Memory B cell (primary cell): Measurements from ENCODE around the gene NEU2.
"Not testable (repeated sequence)": the region's sequence is repeated elsewhere in the genome, so short reads cannot be mapped to it uniquely, and the experiment has no call there.

Experiments
- ATAC-seq: fragments of 150-1000 bp; cut with Tn5 transposase; 2 replicates; pipeline ENCODE4 v1.10.0; 2021; ENCODE audit warnings: low read depth, mild to moderate bottlenecking, moderate library complexity
- DNase-seq, 2 donors: peaks; one replicate each; pipeline ENCODE4 v3.0.0; 2022; ENCODE audit warnings: low spot score in 2 of 2
- H3K27ac Mint-ChIP-seq: one replicate; pipeline ENCODE4 v1.8.0; 2022; ENCODE audit warnings: mild to moderate bottlenecking, moderate library complexity, mixed read lengths
- H3K27me3 Mint-ChIP-seq: one replicate; pipeline ENCODE4 v1.8.0; 2022; ENCODE audit warnings: mixed read lengths
- H3K36me3 Mint-ChIP-seq: one replicate; pipeline ENCODE4 v1.8.0; 2022; ENCODE audit warnings: mild to moderate bottlenecking, mixed read lengths
- H3K4me1 Mint-ChIP-seq: one replicate; pipeline ENCODE4 v1.8.0; 2022; ENCODE audit warnings: mixed read lengths
- H3K4me3 Mint-ChIP-seq: one replicate; pipeline ENCODE4 v1.8.0; 2022; ENCODE audit warnings: mild to moderate bottlenecking, moderate library complexity, mixed read lengths
- H3K9me3 Mint-ChIP-seq: one replicate; pipeline ENCODE4 v1.8.0; 2022; ENCODE audit warnings: mixed read lengths

NEU2 gene

DNA sequence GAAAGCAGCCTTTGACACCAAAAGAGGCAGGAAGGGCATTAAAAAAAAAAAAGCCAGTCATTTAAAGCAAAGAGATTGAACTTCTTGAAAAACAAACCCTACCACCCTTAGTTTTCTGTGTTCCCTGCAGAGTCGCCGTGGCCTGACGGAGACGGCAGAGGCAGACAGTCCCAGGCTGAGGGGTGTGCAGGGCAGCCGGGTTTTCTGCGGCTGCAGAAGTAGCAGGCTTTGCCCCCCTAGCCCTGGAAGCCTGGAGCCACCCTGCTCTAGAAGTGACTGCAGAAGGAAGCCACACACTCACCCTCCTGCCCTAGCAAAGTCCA is 30.4 kb downstream of the NEU2 start:
- peak; percentile 5 for ATAC-seq
- no peak for DNase-seq
- Mint-ChIP-seq H3K36me3 (peaks cover 23% of the 10 kb centered on the region), H3K4me3 (peak overlapping the region; percentile 98), H3K27ac (peak overlapping the region; percentile 68), H3K27me3 (no peaks in the 10 kb centered on the region), H3K4me1 (peaks cover 32% of the 10 kb centered on the region), H3K9me3 (no peaks in the 10 kb centered on the region)

DNA sequence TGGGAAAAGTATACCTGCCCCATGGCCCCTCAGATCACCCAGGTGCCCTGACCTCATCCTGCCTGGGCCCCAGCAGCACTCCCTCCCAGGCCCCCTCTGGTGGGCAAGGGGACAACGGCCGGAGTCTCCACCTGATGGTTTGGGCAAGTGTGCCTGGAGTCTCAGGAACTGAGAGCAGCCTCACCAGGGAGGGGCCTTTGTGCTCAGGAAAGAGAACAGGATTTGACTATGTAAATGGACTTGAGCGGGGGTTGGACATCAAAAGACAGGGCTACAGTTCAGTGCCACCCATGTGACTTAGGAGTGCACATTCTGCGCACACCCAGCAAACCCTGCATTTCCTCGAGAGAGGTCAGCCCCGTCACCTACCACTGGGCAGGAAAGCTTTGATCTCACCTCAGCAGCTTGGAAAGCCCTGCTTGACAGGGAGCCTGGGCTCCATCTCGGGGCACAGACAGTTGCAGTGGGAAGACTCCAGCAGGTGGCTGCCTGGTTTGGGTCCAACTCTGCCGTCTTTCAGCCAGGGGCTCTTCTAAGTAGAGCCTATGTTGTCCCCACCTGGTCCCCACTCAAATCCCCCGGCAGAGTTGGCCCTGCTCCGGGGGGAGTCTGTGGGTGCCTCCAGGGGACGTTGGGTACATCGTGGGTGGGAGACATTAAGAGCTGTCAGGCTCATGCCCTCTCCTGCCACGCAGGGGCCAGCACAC is 30.9 kb downstream of the NEU2 start:
- Mint-ChIP-seq H3K27ac (peak overlapping the region; percentile 68), H3K4me1 (peaks cover 29% of the 10 kb centered on the region), H3K4me3 (peak overlapping the region; percentile 98), H3K36me3 (peaks cover 24% of the 10 kb centered on the region), H3K9me3 (no peaks in the 10 kb centered on the region), H3K27me3 (no peaks in the 10 kb centered on the region)
- peak; percentile 45 for ATAC-seq
- DNase-seq, result no peak

DNA sequence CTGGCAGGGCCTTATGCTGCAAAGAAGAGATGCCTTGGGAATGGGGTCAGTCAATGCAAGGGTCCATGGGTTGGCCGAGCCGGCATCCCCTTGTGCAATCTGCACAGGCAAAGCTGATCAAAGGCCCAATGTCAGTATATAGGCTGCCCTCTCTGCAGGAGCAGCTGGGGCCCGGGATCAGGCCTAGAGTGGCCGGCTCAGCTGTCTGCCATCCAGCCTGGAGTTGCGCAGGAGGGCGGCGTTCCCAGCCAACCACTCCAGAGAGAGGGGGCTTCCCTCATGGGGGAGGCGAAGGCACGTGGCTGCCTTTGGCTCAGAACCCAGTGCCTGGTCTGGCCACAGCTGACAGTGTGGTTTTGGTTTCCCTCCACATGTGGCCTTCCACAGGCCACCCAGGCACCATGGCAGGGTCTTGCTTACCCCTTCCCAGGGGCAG is 31.5 kb downstream of the NEU2 start:
- no peaks in the 10 kb centered on the region for H3K9me3 Mint-ChIP-seq
- peaks cover 31% of the 10 kb centered on the region for H3K4me1 Mint-ChIP-seq
- DNase-seq (no peak), ATAC-seq (no peak)
- no peaks in the 10 kb centered on the region for H3K27me3 Mint-ChIP-seq
- peak overlapping the region; percentile 68 for H3K27ac Mint-ChIP-seq
- peak overlapping the region; percentile 98 for H3K4me3 Mint-ChIP-seq
- peaks cover 28% of the 10 kb centered on the region for H3K36me3 Mint-ChIP-seq

DNA sequence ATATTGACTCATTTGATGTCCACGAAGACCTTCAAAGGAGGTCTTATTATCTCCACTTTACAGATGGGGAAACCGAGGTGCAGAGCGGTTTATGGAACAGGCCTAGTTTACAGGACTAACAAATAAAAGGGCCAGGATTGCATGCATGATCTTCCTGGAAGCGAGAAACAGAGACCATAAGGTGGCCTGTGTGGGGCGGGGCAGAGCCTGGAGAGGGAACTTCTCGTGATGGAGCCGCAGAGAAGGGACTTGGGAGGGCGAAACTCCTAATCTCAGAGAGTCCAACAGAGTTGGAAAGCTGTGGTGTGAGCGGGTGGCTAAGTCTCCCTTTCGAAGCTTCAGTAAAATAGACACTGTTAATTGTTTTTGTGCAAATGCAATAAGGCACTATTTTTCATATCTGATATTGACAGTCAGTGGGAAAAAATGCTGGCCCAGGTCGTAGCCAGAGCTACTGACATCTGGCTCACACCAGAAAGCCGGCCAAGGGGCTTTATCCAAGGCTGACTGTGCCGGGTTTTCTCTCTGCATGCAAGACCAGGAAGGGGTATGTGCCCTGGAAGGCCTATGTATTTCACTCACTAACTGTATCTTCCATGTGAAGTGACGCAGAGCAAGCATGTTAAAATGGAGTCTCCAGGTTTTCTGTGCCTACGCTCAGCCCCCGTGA is 32.2 kb downstream of the NEU2 start:
- Mint-ChIP-seq H3K9me3 (no peaks in the 10 kb centered on the region), H3K36me3 (peaks cover 28% of the 10 kb centered on the region), H3K27ac (no peak overlapping the region), H3K27me3 (no peaks in the 10 kb centered on the region), H3K4me3 (peak overlapping the region; percentile 98), H3K4me1 (peaks cover 33% of the 10 kb centered on the region)
- ATAC-seq, result no peak
- no peak for DNase-seq

DNA sequence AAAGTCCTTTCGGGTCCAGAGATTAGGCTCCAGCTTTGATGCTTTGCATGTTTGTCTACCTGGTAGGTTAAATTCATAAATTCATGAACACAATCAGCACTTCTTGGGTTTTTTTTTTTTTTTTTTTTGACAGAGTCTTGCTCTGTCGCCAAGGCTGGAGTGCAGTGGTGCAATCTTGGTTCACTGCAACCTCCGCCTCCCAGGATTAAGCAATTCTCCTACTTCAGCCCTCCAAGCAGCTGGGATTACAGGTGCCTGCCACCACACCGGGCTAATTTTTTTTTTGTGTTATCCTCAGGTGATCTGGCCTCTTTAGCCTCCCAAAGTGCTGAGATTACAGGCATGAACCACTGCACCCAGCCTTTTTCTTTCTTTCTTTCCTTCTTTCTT is 32.7 kb downstream of the NEU2 start:
- H3K4me3 Mint-ChIP-seq, result peak overlapping the region; percentile 98
- peaks cover 30% of the 10 kb centered on the region for H3K36me3 Mint-ChIP-seq
- H3K27me3 Mint-ChIP-seq, H3K27ac Mint-ChIP-seq, DNase-seq, H3K9me3 Mint-ChIP-seq, ATAC-seq: not testable (repeated sequence)
- H3K4me1 Mint-ChIP-seq, result peaks cover 35% of the 10 kb centered on the region

DNA sequence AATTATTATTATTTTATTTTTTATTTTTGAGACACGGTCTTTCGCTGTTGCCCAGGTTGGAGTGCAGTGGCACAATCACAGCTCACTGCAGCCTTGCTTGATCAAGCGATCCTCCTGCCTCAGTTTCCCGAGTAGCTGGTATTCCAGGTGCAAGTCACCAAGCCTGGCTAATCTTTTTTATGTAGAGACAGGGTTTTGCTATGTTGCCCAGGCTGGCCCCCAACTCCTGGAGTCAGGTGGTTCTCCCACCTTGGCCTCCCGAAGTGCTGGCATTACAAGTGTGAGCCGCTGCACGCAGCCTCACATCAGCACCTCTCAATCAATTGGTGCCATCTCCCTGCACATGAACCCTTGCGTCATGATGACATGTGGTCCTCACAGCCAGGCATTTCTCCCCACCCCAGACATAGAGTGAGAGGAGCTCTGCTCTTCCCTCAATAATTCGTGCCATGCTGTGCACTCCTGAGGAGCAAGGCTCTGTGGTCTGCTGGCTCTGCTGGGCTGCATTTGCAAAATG is 33.5 kb downstream of the NEU2 start:
- Mint-ChIP-seq H3K9me3 (no peaks in the 10 kb centered on the region), H3K4me1 (peaks cover 41% of the 10 kb centered on the region), H3K4me3 (peak overlapping the region; percentile 32), H3K27me3 (no peaks in the 10 kb centered on the region), H3K36me3 (peaks cover 28% of the 10 kb centered on the region), H3K27ac (peak overlapping the region; percentile 81)
- DNase-seq (no peak), ATAC-seq (no peak)

DNA sequence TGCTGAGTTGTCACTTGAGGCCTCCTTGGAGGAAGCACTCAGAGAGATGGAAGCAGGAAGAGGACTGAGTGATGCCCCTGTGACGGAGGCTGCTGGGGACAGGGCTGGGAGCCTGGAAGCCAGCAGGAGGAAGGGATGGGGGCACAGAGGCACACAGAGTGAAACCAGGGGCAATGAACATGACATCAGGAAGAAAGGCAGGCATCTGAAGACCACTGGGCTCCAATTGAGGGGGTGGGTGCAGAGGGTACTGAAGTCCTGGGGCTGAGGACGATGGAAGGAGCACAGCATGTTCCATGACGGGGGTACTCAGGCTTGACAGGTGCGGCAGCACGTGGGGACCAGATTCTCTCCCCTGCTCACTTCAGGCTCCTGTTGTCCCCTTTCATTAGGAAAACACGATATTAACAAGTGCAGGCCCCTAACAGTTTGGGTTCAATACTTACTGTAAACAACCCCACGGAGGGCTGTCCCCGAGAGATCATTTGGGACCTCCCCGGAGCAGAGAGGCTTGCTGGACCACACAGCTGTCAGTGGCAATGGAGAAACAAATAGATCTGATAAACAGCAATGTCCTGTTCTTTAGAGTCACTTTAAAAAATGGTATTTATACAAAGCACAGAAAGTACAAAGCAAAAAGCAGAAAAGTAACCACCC is 36.4 kb downstream of the NEU2 start:
- DNase-seq (no peak), ATAC-seq (peak; percentile 41)
- no peaks in the 10 kb centered on the region for H3K27me3 Mint-ChIP-seq
- H3K4me1 Mint-ChIP-seq, result peaks cover 57% of the 10 kb centered on the region
- H3K4me3 Mint-ChIP-seq, result peak overlapping the region; percentile 79
- H3K36me3 Mint-ChIP-seq, result peaks cover 31% of the 10 kb centered on the region
- peaks cover 1% of the 10 kb centered on the region for H3K9me3 Mint-ChIP-seq
- peak overlapping the region; percentile 81 for H3K27ac Mint-ChIP-seq

DNA sequence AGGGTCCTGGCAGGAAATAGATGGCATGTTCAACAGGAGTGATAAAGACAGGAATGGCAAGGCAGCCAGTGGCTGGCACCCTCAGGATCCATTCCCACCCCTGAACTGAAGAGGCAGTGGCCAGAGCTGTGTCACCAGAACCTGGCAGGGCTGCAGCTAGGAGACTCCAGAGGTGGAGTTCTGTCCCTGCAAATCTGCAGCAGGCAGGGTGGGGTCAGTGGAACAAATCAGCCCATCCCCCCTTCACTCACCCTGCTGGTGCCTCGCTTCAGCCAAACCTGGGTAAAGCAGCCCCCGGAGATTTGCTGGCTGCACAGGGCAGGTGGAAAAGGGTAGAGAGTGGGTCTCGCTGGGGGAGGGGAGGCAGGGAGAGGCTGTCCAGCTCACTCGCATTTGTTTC is 40.4 kb downstream of the NEU2 start:
- Mint-ChIP-seq H3K36me3 (peaks cover 22% of the 10 kb centered on the region), H3K4me1 (peaks cover 44% of the 10 kb centered on the region), H3K27me3 (no peaks in the 10 kb centered on the region), H3K9me3 (peaks cover 1% of the 10 kb centered on the region), H3K4me3 (peak overlapping the region; percentile 71), H3K27ac (no peak overlapping the region)
- ATAC-seq (no peak), DNase-seq (no peak)

DNA sequence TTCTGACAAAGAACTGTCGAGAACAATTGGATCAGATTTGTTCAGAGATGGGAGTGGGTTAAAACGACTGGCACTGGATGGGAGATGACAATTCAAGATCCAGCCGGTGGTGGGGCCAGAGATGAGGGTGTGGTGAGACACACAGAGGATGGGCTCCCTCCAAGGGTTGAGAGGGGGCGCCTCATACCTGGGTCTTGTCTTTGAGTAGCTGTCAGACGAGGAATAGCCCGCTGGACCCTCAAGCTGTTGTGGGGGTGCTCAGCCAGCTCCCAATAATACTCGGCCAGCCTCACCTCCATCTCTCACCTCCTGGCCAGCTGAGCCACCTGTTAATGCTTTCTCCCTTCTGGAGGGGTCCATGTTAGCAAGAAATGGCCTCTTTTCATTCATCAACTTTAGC is 41.6 kb downstream of the NEU2 start:
- Mint-ChIP-seq H3K4me1 (peaks cover 43% of the 10 kb centered on the region), H3K4me3 (no peak overlapping the region), H3K9me3 (peaks cover 1% of the 10 kb centered on the region), H3K27ac (no peak overlapping the region), H3K36me3 (peaks cover 20% of the 10 kb centered on the region), H3K27me3 (no peaks in the 10 kb centered on the region)
- ATAC-seq, result no peak
- DNase-seq, result no peak

DNA sequence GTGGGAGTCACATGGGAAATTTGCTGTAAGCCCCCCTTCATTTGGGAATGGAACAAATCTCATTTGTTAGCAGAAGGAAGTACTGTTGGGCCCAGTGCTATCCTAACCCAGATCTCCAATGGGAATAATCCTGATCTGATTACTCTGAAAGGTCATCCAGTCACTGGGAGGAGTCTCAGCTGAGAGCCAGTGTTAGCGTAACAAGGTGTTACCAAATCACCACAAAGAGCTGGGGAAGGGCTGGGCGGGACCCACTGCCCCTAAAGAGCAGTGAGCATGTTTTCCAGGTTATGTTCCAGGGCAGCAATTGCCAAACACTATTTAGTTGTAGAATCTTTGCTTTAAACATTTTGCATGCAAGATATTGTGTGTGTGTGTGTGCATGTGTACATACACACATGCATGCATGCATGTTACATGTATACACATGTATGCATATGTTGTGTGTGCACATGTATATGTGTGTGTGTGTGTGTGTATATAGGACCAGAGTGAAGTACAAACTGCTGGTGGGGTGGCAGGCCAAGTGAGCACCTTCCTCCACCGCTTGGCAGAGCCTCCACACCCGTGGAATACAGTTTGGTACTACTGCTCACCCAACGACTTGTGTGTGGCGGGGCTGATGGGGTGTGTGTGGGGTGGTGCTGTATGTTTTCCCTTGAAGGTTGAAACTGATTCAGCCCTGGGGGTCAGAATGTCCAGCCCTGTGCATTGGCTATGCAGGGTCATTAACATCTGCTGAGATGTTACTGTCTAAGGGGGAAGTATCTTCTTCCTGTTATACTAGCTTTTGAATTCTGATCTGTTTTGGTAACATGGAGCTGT is 42.9 kb downstream of the NEU2 start:
- H3K27ac Mint-ChIP-seq, result no peak overlapping the region
- DNase-seq, result peak in 1 of 2 donors; percentile 40
- H3K4me3 Mint-ChIP-seq, result no peak overlapping the region
- H3K9me3 Mint-ChIP-seq, result peaks cover 1% of the 10 kb centered on the region
- H3K27me3 Mint-ChIP-seq, result no peaks in the 10 kb centered on the region
- peaks cover 26% of the 10 kb centered on the region for H3K36me3 Mint-ChIP-seq
- ATAC-seq, result no peak
- peaks cover 44% of the 10 kb centered on the region for H3K4me1 Mint-ChIP-seq

DNA sequence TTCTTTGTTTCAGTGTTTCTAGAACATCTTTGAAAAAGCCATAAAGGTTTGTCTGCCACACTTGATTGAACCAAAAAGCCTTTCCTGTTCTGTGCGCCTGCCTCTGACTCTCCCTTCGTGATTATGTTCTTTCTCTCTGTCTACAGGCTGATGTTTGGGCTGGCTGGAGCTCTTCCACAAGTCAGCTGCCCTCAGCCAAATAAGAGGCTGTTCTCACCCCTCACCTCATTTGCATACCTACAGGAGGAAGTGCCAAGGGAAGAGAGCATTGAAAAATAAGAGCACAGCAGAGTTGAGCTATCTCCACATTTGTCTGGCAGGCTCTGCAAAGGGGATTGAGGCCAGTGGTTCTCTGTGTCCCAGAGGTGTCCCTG is 43.5 kb downstream of the NEU2 start:
- Mint-ChIP-seq H3K27me3 (no peaks in the 10 kb centered on the region), H3K9me3 (peaks cover 1% of the 10 kb centered on the region), H3K4me1 (peaks cover 46% of the 10 kb centered on the region), H3K4me3 (no peak overlapping the region), H3K27ac (no peak overlapping the region), H3K36me3 (peaks cover 31% of the 10 kb centered on the region)
- DNase-seq, result peak; percentile 32 to 58
- ATAC-seq, result peak; percentile 85

DNA sequence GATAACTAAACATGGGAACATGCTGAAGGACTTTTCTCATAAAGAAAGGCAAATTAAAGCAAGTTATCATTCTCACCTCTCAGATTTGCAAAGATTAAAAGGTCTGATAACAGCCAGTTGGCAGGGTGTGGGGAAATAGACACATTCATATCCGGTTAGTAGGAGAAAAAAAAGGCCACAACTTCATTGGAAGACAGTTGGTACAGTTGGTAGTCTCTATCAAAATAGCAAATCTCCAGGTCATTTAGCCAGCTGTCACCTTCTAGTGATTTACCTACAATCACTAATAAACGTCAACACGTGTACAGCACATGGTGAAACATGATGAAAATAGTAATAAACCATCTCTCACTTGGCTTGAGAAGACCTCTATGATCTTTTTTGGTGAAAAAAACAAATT is 44.3 kb downstream of the NEU2 start:
- H3K4me1 Mint-ChIP-seq, result peaks cover 48% of the 10 kb centered on the region
- no peaks in the 10 kb centered on the region for H3K27me3 Mint-ChIP-seq
- H3K4me3 Mint-ChIP-seq, result no peak overlapping the region
- DNase-seq (no peak), ATAC-seq (no peak)
- no peak overlapping the region for H3K27ac Mint-ChIP-seq
- peaks cover under 1% of the 10 kb centered on the region for H3K9me3 Mint-ChIP-seq
- H3K36me3 Mint-ChIP-seq, result peaks cover 35% of the 10 kb centered on the region

DNA sequence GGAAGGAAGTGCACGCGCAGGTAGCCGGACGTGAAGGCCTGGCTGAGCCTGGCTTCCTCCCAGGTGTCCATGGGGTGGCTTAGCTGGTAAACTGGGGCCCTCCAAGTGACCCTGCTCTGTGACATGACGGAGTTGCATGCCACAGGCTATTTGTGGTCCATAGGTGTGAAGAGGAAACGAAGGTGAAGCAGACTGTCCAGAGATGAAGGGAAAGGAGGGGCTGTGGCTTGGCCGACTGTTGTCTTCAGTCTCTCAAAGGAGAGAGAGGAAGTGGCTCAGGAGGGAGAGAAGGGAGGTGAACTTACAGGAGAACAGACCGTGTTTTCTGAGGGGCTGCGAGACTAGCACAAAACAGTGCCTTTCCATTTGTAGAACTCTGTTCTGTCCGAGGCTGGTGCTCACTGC is 47.0 kb downstream of the NEU2 start:
- Mint-ChIP-seq H3K27me3 (no peaks in the 10 kb centered on the region), H3K27ac (peak overlapping the region; percentile 95), H3K4me1 (peaks cover 64% of the 10 kb centered on the region), H3K4me3 (peak overlapping the region; percentile 71), H3K9me3 (no peaks in the 10 kb centered on the region), H3K36me3 (peaks cover 33% of the 10 kb centered on the region)
- ATAC-seq, result peak; percentile 23
- no peak for DNase-seq
